ENCODE measurements around the gene BRI3BP.
"Not testable (repeated sequence)": the region's sequence is repeated elsewhere in the genome, so short reads cannot be mapped to it uniquely, and the experiment has no call there.

Gene BRI3BP

DNA sequence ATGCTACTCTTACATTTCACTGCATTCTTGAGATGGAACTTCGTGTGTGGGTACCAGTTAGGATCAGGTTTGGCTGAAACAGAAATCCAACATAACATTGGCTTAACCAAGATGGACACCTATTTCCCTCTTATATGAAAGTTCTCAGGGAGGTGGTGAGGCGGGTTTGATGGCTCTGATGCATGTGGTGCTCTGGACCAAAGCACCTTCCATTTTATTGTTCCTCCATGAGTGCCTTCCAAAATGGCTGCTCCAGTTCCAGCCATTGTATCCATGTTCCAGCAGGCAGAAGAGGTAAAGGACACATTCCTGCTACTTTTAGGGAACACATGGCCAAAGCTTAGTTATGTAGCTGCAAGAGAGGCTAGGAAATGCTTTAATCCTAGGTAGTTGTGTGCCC is 29.6 kb downstream of the BRI3BP start:
- DNase-seq (ENCODE audit: low read depth), result no peak

- DNase-seq (ENCODE audit: low read depth), result no peak
Measured at GRCh38 chr12:125024949-125025563, 31.6 kb downstream of the BRI3BP start.

GRCh38 chr12:125025606-125026235 is 32.3 kb downstream of the BRI3BP start:
- no peak for DNase-seq (ENCODE audit: low read depth)

DNA sequence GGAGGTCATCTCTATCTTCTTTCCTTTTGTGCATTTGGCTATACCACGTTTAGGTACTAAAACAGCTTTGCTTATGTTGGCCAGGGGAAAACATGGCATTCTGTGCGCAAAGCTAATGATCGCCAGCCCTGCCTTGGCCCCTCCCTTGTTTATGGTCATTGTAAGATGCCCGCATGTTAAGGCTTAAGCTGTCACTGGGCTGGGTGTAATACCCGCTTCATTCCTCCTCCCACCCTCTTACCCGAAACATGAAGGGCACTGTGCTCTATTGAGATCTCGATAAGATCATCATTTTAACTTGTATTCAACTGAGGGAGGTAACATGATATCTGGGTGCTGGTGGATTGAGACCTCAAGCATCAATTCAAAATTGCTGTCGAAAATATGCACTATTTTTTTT is 34.7 kb downstream of the BRI3BP start:
- no peak for DNase-seq (ENCODE audit: low read depth)

- no peak for DNase-seq (ENCODE audit: low read depth)
Measured at GRCh38 chr12:125029761-125030358, 36.4 kb downstream of the BRI3BP start.

- DNase-seq (ENCODE audit: low read depth), result not testable (repeated sequence)
Measured at GRCh38 chr12:125031471-125031870, 38.0 kb downstream of the BRI3BP start.

DNA sequence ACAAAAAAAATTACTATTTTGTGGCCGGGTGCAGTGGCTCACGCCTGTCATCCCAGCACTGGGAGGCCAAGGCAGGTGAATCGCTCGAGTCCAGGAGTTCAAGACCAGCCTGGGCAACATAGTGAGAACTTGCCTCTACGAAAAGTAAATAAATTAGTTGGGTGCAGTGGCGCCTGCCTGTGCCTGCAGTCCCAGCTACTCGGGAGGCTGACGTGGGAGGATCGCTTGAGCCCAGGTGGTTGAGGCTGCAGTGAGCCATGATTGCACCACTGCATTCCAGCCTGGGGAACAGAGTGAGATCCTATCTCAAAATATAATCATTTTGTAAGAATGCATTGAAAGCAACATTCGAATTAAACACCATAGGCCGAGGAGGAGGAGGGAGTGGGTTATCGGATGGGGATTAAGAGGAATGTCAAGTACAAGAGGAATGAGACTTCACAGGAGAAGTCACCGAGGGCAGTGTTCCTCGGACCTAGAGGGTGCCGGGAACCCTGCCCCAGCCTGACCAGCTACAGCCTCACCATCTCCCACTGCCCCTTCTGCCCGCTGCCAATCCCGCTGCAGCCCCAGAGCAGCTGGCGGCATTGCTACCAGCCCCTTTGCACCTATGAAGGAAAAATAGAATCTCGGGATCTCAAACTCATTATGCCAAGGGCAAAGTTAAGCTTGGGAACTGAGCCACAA is 39.2 kb downstream of the BRI3BP start:
- DNase-seq (ENCODE audit: low read depth), result no peak

- DNase-seq (ENCODE audit: low read depth), result no peak
Measured at GRCh38 chr12:125033288-125033687, 39.8 kb downstream of the BRI3BP start.

GRCh38 chr12:125038976-125039625 is 45.7 kb downstream of the BRI3BP start:
- no peak for DNase-seq (ENCODE audit: low read depth)

DNA sequence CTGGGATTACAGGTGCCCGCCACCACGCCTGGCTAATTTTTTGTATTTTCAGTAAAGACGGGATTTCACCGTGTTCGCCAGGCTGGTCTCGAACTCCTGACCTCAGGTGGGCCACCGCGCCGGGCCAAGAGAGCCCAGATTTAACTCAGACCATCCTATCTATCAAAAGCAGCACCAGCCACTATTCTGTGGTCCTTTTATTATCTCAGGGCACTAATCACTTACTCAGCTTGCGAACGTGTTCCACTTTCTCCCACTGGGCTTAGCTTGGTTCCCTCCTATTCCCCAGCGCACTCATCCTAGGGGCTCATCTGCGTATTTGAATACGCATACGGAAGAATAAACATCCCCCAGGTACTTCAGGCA is 55.6 kb downstream of the BRI3BP start:
- DNase-seq (ENCODE audit: low read depth), result no peak

GRCh38 chr12:125050446-125050845 is 57.0 kb downstream of the BRI3BP start:
- DNase-seq (ENCODE audit: low read depth), result no peak

DNA sequence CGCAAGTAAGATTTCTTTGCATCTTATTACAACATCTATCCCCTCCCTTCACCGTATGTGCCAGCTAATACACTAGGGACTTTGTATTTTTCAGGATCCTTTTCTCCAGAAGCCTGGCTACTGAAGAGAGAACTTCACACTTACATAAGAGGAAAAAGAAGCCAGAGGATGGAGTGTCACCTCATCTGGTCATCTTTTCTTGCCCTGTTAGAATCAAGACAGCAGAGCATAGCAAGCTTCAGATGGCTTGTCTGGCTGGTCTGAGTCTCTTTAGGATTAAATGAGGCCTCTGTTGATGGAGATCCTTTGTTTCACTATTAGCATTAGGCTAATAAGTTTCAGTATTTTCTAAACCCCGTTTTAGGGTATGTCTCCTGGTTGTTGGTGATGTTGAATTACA is 57.4 kb downstream of the BRI3BP start:
- DNase-seq (ENCODE audit: low read depth), result no peak

GRCh38 chr12:125053821-125054220 is 60.4 kb downstream of the BRI3BP start:
- DNase-seq (ENCODE audit: low read depth), result no peak

- DNase-seq (ENCODE audit: low read depth), result no peak
Measured at GRCh38 chr12:125055591-125055990, 62.1 kb downstream of the BRI3BP start.

DNA sequence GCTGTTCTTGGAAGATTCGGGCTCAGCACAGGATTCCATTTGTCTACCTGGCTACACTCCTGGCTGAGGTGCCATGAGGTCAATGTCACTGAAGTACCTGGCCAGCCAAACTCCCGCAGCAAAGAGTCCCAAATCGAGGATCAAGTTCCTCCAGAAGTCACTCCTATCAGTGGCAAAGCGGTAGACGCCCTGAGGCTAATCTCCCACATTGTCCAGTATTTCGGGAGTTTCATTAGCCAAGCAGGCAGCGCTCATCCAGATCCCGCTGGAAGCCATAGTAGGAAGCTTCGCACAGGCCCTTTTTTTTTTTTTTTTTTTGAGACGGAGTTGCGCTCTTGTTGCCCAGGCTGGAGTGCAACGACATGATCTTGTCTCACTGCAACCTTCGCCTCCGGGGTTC is 62.9 kb downstream of the BRI3BP start:
- DNase-seq (ENCODE audit: low read depth), result no peak

GRCh38 chr12:125057708-125058107 is 64.3 kb downstream of the BRI3BP start:
- DNase-seq (ENCODE audit: low read depth), result no peak

- no peak for DNase-seq (ENCODE audit: low read depth)
Measured at GRCh38 chr12:125061229-125061628, 67.8 kb downstream of the BRI3BP start.

- not testable (repeated sequence) for DNase-seq (ENCODE audit: low read depth)
Measured at GRCh38 chr12:125063522-125063921, 70.1 kb downstream of the BRI3BP start.

DNA sequence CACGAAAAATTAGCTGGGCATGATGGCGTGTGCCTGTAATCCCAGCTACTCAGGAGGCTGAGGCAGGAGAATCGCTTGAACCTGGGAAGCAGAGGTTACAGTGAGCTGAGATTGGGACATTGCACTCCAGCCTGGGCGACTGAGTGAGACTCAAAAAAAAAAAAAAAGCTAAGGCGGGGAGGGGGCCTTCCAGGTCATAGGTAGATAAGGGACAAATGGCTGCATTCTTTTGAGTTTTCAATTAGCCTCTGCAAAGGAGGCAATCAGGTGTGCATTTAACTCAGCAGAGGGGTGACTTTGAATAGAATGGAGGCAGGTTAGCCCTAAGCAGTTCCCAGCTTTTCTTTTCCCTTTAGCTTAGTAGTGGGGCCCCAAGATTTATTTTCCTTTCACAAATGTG is 71.0 kb downstream of the BRI3BP start:
- no peak for DNase-seq (ENCODE audit: low read depth)

DNA sequence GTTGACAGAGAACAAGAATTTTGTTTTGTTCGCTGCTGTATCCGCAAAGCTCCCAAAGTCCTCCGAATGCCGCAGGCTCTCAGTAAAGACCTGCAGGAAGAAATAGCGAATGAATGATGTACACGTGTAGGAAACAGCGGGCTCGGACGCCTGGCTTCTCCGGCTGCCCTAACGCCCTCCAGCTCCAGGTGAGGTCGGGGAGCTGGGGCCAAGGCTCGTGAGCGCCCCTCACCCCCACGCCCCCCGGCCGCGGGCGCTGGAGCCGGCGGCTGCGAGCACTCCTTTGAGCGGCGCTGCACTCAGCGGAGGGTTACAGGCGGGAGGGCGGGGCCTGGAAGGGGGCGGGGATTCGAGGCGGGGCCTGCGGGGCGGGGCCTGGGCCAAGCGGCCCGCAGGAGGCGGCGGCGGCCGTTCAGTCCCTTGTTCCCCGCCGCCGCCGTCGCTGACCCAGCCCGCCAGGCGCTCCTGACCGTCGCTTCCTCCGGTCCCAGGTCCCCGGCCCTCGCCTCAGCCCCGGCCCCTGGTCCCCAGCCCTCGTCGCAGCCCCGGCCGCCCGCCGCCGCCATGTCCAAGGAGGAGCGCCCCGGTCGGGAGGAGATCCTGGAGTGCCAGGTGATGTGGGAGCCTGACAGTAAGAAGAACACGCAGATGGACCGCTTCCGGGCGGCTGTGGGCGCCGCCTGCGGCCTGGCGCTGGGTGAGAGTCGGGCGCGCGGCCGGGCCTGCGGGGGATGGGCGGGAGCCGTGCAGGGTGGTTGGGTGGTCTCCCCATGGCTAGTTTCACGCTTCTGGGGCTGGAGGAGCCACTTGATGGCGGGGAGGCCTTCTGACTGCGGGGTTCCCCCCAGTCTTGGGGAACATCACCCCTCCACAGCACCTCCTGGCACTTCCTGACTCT is 71.8 kb downstream of the BRI3BP start, which contains the start of gene AACS:
TSS of gene AACS (plus strand) at position 415 of the 898 bp plus-strand sequence. CDS start at position 565, 150 bp downstream.
- DNase-seq (ENCODE audit: low read depth), result peak; percentile 63

DNA sequence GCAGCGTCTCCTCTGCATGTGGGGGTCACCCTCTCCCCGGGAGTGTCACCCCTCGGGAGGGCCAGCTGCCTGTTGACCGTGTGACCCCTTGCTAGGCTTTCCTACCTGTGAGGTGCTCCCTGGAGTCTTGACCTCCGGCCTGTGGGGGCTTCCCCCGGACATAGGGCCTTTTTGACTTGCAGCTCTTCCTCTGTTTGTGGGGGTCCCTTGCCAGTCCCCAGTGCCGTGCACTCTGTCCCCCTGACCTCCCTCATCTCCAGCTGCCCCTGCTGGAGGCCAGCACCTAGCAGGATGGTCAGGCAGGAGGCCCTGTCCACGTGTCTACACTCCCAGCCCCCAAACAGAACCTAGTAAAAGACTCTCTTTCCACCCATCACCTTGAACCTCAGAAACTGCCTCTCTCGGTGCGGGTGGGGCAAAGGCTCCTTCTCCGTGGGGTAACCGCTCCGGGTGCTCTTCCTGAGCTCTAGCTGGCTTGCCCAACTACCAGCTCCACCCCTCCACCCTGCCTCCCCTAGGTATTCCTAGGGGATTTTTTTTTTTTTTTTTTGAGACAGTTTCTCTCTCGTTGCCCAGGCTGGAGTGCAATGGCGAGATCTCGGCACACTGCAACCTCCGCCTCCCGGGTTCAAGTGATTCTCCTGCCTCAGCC is 72.6 kb downstream of the BRI3BP start:
- no peak for DNase-seq (ENCODE audit: low read depth)

All from stimulated activated CD4-positive, alpha-beta T cell treated with anti-CD3 and anti-CD28 coated beads, Interleukin-2, amount 100 ng/mL, for 4 hours (primary cell).